HG03354 (cell line): Measurements from ENCODE around the gene CORO2B.

Experiments used
- ATAC-seq: cut with Tn5 transposase; IDR thresholded peaks from one replicate; pipeline ENCODE4 v1.9.1; 2021; ENCODE audit warnings: mild to moderate bottlenecking; ENCODE audit not compliant: unreplicated experiment, poor library complexity, severe bottlenecking

The CORO2B gene

GRCh38 chr15:68707386-68707785 lies 128.6 kb downstream of the CORO2B start:
- no peak for ATAC-seq

- ATAC-seq: no peak
Measured at GRCh38 chr15:68709876-68710275, 131.1 kb downstream of the CORO2B start.

- no peak for ATAC-seq
Measured at GRCh38 chr15:68710536-68710935, 131.7 kb downstream of the CORO2B start.

- no peak for ATAC-seq
Measured at GRCh38 chr15:68711406-68711805, 132.6 kb downstream of the CORO2B start.

- no peak for ATAC-seq
Measured at GRCh38 chr15:68712886-68713285, 134.1 kb downstream of the CORO2B start.

- ATAC-seq: no peak
Measured at GRCh38 chr15:68713874-68714273, 135.1 kb downstream of the CORO2B start.

GRCh38 chr15:68715111-68715510 lies 136.3 kb downstream of the CORO2B start:
- no peak for ATAC-seq

- ATAC-seq: no peak
Measured at GRCh38 chr15:68717951-68718350, 139.2 kb downstream of the CORO2B start.

GRCh38 chr15:68718468-68718867 lies 139.7 kb downstream of the CORO2B start:
- no peak for ATAC-seq

GRCh38 chr15:68719051-68719450 lies 140.3 kb downstream of the CORO2B start:
- ATAC-seq: no peak

GRCh38 chr15:68719672-68720071 lies 140.9 kb downstream of the CORO2B start:
- no peak for ATAC-seq

- ATAC-seq: no peak
Measured at GRCh38 chr15:68721886-68722285, 143.1 kb downstream of the CORO2B start.

GRCh38 chr15:68725736-68726135 lies 146.9 kb downstream of the CORO2B start:
- ATAC-seq: no peak

GRCh38 chr15:68726246-68726645 lies 147.5 kb downstream of the CORO2B start:
- ATAC-seq: no peak

GRCh38 chr15:68729789-68730411 lies 151.1 kb downstream of the CORO2B start:
- ATAC-seq: no peak

GRCh38 chr15:68730471-68730919 lies 151.7 kb downstream of the CORO2B start:
- no peak for ATAC-seq

GRCh38 chr15:68730976-68731897 lies 152.4 kb downstream of the CORO2B start:
- no peak for ATAC-seq

GRCh38 chr15:68732451-68732850 lies 153.7 kb downstream of the CORO2B start:
- ATAC-seq: no peak

- no peak for ATAC-seq
Measured at GRCh38 chr15:68733666-68734065, 154.9 kb downstream of the CORO2B start.

- ATAC-seq: no peak
Measured at GRCh38 chr15:68734352-68734751, 155.6 kb downstream of the CORO2B start.

- ATAC-seq: no peak
Measured at GRCh38 chr15:68734881-68735280, 156.1 kb downstream of the CORO2B start.
